Loucy (cell line): ENCODE measurements around the gene CNR1.

Experiments
- H2AFZ ChIP-seq: fragments of 200-600 bp; sonication (generic); 2 replicates; pipeline ENCODE4 v1.6.0; 2016; ENCODE audit warnings: antibody characterized with exemption, mild to moderate bottlenecking, low read length, moderate library complexity
- H3F3A ChIP-seq: fragments of 200-600 bp; 2 replicates; pipeline ENCODE4 v1.6.0; 2016; ENCODE audit warnings: antibody characterized with exemption, low read depth, mild to moderate bottlenecking
- H3K27me3 ChIP-seq: fragments of 200-600 bp; sonication (generic); 2 replicates; pipeline ENCODE4 v1.6.1; 2014; ENCODE audit warnings: low read length, mild to moderate bottlenecking; ENCODE audit not compliant: insufficient read depth, poor library complexity, severe bottlenecking
- H3K36me3 ChIP-seq: fragments of 200-600 bp; sonication (generic); 2 replicates; pipeline ENCODE4 v1.6.1; 2016; ENCODE audit warnings: low read length; ENCODE audit not compliant: insufficient read depth
- H3K4me1 ChIP-seq: fragments of 200-600 bp; sonication (generic); 2 replicates; pipeline ENCODE4 v1.5.1; 2014; ENCODE audit warnings: low read length, mild to moderate bottlenecking; ENCODE audit not compliant: insufficient read depth, poor library complexity, severe bottlenecking
- H3K4me2 ChIP-seq: fragments of 200-600 bp; sonication (generic); 2 replicates; pipeline ENCODE4 v1.6.0; 2014; ENCODE audit warnings: antibody characterized with exemption, low read length, low read depth, mild to moderate bottlenecking; ENCODE audit not compliant: poor library complexity, severe bottlenecking
- H3K4me3 ChIP-seq: fragments of 200-600 bp; sonication (generic); 2 replicates; pipeline ENCODE4 v1.5.1; 2014; ENCODE audit warnings: low read length, mild to moderate bottlenecking, mixed read lengths; ENCODE audit not compliant: poor library complexity, severe bottlenecking
- H3K79me2 ChIP-seq: fragments of 200-600 bp; sonication (generic); 2 replicates; pipeline ENCODE4 v1.6.1; 2014; ENCODE audit warnings: low read length; ENCODE audit not compliant: insufficient read depth
- H3K9ac ChIP-seq: fragments of 200-600 bp; sonication (generic); 2 replicates; pipeline ENCODE4 v1.6.0; 2014; ENCODE audit warnings: mild to moderate bottlenecking, low read depth, low read length, moderate library complexity; ENCODE audit not compliant: poor library complexity, severe bottlenecking
- H3K9me2 ChIP-seq: fragments of 200-600 bp; sonication (generic); replicated peaks from 2 replicates; pipeline ENCODE4 v1.6.1; 2016; ENCODE audit warnings: low read depth, low read length, mixed read lengths
- H3K9me3 ChIP-seq: fragments of 200-600 bp; sonication (generic); 2 replicates; pipeline ENCODE4 v1.6.1; 2014; ENCODE audit warnings: mild to moderate bottlenecking, antibody characterized with exemption, low read length, low read depth; ENCODE audit not compliant: insufficient read depth
- H4K20me1 ChIP-seq: fragments of 200-600 bp; sonication (generic); 2 replicates; pipeline ENCODE4 v1.6.0; 2014; ENCODE audit warnings: antibody characterized with exemption, low read length, mild to moderate bottlenecking; ENCODE audit not compliant: insufficient read depth, poor library complexity, severe bottlenecking
- EZH2phosphoT487 ChIP-seq: fragments of 200-600 bp; IDR thresholded peaks from 2 replicates; pipeline ENCODE4 v1.6.1; 2018; ENCODE audit warnings: antibody characterized with exemption, mild to moderate bottlenecking, moderate library complexity, borderline replicate concordance
- TF ChIP-seq, protein P1 (sequence below): fragments of 200-600 bp; sonication (generic); conservative IDR thresholded peaks from 2 replicates; pipeline ENCODE4 v1.5.1; 2014; ENCODE audit warnings: mild to moderate bottlenecking, antibody characterized with exemption, low read length

Gene CNR1

DNA sequence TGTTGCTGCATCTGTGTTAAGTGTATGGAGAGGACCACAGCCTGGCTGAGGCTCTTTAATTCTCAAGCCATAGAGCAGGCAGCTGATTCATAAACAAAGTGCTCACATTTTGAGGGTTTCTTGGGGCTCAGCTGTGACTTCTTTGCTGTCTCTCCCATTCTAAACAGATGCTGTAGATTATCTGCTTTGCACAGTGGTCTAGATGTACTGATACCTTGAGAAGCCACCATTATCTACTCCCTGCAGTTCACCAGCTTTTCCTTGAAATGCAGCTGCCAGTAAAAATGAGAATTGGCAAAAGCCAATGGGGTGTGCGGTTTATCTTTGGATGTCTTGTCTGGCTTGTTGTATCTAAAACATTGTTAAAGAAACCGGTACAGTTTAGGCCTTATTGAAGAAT, 5.2 kb upstream of the CNR1 start:
- Histone ChIP-seq H3K79me2 (no peaks in the 10 kb centered on the region), H3K9ac (no peak overlapping the region), H3K4me2 (no peak overlapping the region), H3K4me1 (no peaks in the 10 kb centered on the region), H3K36me3 (no peaks in the 10 kb centered on the region), H3K4me3 (no peak overlapping the region), H3K27me3 (no peaks in the 10 kb centered on the region), H4K20me1 (no peaks in the 10 kb centered on the region), H3K9me2 (no peaks in the 10 kb centered on the region), H3K9me3 (no peaks in the 10 kb centered on the region), H2AFZ (no peak overlapping the region), H3F3A (no peaks in the 10 kb centered on the region)
- no peak for TF ChIP-seq EZH2phosphoT487
- TF ChIP-seq, protein P1, sequence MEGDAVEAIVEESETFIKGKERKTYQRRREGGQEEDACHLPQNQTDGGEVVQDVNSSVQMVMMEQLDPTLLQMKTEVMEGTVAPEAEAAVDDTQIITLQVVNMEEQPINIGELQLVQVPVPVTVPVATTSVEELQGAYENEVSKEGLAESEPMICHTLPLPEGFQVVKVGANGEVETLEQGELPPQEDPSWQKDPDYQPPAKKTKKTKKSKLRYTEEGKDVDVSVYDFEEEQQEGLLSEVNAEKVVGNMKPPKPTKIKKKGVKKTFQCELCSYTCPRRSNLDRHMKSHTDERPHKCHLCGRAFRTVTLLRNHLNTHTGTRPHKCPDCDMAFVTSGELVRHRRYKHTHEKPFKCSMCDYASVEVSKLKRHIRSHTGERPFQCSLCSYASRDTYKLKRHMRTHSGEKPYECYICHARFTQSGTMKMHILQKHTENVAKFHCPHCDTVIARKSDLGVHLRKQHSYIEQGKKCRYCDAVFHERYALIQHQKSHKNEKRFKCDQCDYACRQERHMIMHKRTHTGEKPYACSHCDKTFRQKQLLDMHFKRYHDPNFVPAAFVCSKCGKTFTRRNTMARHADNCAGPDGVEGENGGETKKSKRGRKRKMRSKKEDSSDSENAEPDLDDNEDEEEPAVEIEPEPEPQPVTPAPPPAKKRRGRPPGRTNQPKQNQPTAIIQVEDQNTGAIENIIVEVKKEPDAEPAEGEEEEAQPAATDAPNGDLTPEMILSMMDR = no peak

DNA sequence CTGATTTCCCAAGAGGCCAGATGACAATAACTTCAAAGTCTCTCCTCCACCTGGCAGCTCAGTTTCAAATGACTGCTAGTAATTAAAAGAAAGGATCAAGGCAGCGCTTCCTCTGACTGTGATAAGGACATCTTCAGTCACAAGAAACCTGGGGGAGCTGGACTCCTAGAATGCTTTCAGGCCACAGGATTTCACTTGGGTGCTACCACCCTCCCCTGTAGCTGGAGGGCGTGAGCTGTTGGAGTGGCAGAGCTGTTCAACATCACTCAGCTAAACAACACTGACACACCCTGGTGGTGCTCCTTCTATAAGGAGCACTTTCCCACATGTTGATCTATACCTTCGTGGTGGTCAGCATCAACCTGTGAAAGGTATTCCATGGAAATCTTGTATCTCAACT, 2.2 kb upstream of the CNR1 start:
- H3K27me3 ChIP-seq = no peaks in the 10 kb centered on the region
- TF ChIP-seq, protein P1 = no peak
- no peak for TF ChIP-seq EZH2phosphoT487
- no peaks in the 10 kb centered on the region for H3K9me3 ChIP-seq
- no peak overlapping the region for H3K4me3 ChIP-seq
- no peaks in the 10 kb centered on the region for H3F3A ChIP-seq
- H3K36me3 ChIP-seq = no peaks in the 10 kb centered on the region
- no peak overlapping the region for H3K4me2 ChIP-seq
- H4K20me1 ChIP-seq = no peaks in the 10 kb centered on the region
- no peaks in the 10 kb centered on the region for H3K9me2 ChIP-seq
- H3K4me1 ChIP-seq = no peaks in the 10 kb centered on the region
- no peaks in the 10 kb centered on the region for H3K79me2 ChIP-seq
- H3K9ac ChIP-seq = no peak overlapping the region
- no peak overlapping the region for H2AFZ ChIP-seq

DNA sequence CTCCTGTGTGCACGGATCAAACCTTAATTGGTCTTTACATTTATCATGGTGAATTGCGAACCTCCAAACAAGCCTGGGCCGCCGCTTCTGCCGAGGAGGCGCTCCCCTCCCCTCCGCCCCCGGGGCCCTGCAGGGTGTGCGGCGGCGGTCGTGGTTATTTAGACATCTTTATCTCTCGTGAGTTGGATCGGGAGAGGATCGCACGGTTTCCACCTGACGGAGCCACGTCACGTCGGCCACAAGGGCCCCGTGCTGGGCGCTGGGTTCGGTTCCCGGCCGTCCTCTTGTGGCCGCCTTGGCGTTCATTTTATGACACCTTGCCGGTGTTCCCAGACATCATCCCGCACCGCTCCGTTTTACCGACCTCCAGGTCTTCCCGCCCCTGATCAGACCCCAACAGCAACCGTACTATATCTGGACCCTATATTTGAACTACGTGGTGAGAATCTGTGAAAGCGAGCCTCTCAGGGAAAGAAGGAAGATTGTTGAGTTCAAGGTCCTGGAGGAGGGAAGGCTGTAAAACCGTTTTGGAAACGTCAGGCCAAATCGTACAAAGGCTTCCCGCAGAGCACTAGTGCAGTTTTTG, 1.3 kb upstream of the CNR1 start:
- Histone ChIP-seq H3K4me1 (no peaks in the 10 kb centered on the region), H3K4me3 (no peak overlapping the region), H3K79me2 (no peaks in the 10 kb centered on the region)

More for the DNA sequence above, 1.3 kb upstream of the CNR1 start:
- Histone ChIP-seq H3K9me2 (no peaks in the 10 kb centered on the region), H4K20me1 (no peaks in the 10 kb centered on the region), H3K36me3 (no peaks in the 10 kb centered on the region), H3K4me2 (no peak overlapping the region), H3K9ac (no peak overlapping the region), H3F3A (no peaks in the 10 kb centered on the region), H3K9me3 (no peaks in the 10 kb centered on the region), H2AFZ (no peak overlapping the region), H3K27me3 (no peaks in the 10 kb centered on the region)
- TF ChIP-seq, protein P1 = no peak
- no peak for TF ChIP-seq EZH2phosphoT487
